GM21786 (cell line): ENCODE data around the gene MAGEA3.
"Not testable (repeated sequence)": the region's sequence is repeated elsewhere in the genome, so short reads cannot be mapped to it uniquely, and the experiment has no call there.

Source experiments
- ATAC-seq: cut with Tn5 transposase; IDR thresholded peaks from one replicate; pipeline ENCODE4 v1.9.1; 2021; ENCODE audit not compliant: unreplicated experiment

The MAGEA3 gene

DNA sequence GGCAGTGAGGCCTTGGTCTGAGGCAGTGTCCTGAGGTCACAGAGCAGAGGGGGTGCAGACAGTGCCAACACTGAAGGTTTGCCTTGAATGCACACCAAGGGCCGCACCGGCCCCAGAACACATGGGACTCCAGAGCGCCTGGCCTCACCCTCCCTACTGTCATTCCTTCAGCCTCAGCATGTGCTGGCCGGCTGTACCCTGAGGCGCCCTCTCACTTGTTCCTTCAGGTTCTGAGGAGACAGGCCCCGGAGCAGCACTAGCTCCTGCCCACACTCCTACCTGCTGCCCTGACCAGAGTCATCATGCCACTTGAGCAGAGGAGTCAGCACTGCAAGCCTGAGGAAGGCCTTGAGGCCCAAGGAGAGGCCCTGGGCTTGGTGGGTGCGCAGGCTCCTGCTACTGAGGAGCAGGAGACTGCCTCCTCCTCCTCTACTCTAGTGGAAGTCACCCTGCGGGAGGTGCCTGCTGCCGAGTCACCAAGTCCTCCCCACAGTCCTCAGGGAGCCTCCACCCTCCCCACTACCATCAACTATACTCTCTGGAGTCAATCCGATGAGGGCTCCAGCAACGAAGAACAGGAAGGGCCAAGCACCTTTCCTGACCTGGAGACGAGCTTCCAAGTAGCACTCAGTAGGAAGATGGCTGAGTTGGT lies 37.4 kb downstream of the MAGEA3 start:
- no peak for ATAC-seq

GRCh38 chrX:152736528-152736927 lies 37.9 kb downstream of the MAGEA3 start:
- ATAC-seq = not testable (repeated sequence)

GRCh38 chrX:152738560-152738959 lies 40.0 kb downstream of the MAGEA3 start:
- ATAC-seq = no peak
